K562 (cell line): ENCODE data around the gene ITPR2. TPM values are rescaled to one million over a fixed set of nuclear protein-coding genes. Genes with fewer than 3 reads are reported as not detected.

Source experiments
- ATAC-seq: fragments of 200-7000 bp; cut with Tn5 transposase; 3 replicates; pipeline ENCODE4 v1.9.1; 2020; ENCODE audit warnings: moderate library complexity
- BruUV-seq: library from RNA; stranded (reverse); fragments of 400-500 nt; replicated peaks from 2 replicates; lab custom pipeline; 2021; lab: Mats Ljungman, UMichigan
- CTCF ChIA-PET: fragments of 300-600 bp; formaldehyde crosslinking; extraction: SDS; loops from one replicate; lab custom pipeline; 2021; ENCODE audit warnings: low intra/inter-chr PET ratio; lab: Yijun Ruan, JAX
- POLR2A ChIA-PET: fragments of 300-600, 350-650 bp; sonication (Branson Sonifier 250); formaldehyde crosslinking; extraction: SDS; loops from one replicate; lab custom pipeline; 2021; ENCODE audit warnings: antibody characterized with exemption, inconsistent platforms; lab: Yijun Ruan, JAX
- DNase-seq, 4 experiments: peaks; one replicate each; pipeline versions ENCODE4 v3.0.0 to v3.0.0-alpha.2; 2011 to 2018; ENCODE audit warnings: low spot score in 3 of 4, mixed read lengths in 3 of 4; ENCODE audit errors: extremely low read depth in 1 of 4
- FAIRE-seq: peaks from 2 replicates; lab custom pipeline; 2011; peaks lifted over from hg19 to GRCh38; lab: Jason Lieb, UNC
- H2AFZ ChIP-seq: 2 replicates; pipeline ENCODE4 v1.6.0; 2011; ENCODE audit warnings: low read depth, low read length, control low read depth, inconsistent platforms
- H3K27ac ChIP-seq: fragments of 200-600 bp; 3 replicates; pipeline ENCODE4 v1.8.0; 2011; ENCODE audit warnings: low read depth, mild to moderate bottlenecking, control low read depth, inconsistent platforms, low read length, moderate library complexity, mixed read lengths; ENCODE audit errors: extremely low read depth
- H3K27me3 ChIP-seq, 2 experiments: fragments of 300-600 bp in 1 of 2; 2 replicates in 1 of 2; 3 replicates in 1 of 2; pipeline versions ENCODE4 v1.6.0 to v1.8.0; 2011; ENCODE audit warnings: inconsistent platforms in 2 of 2, low read length in 2 of 2, mild to moderate bottlenecking in 1 of 2, mixed read lengths in 1 of 2, moderate library complexity in 1 of 2; ENCODE audit not compliant: control insufficient read depth in 2 of 2, insufficient read depth in 2 of 2
- H3K36me3 ChIP-seq: fragments of 300-600 bp; 3 replicates; pipeline ENCODE4 v1.8.0; 2011; ENCODE audit warnings: mild to moderate bottlenecking, low read length, inconsistent platforms; ENCODE audit not compliant: control insufficient read depth, insufficient read depth
- H3K4me1 ChIP-seq, 2 experiments: fragments of 200-600 bp in 1 of 2; replicated peaks in 1 of 2; 2 replicates in 1 of 2; 3 replicates in 1 of 2; pipeline versions ENCODE4 v1.5.1 to v1.8.0; 2011; ENCODE audit warnings: inconsistent platforms in 2 of 2, low read length in 2 of 2, mild to moderate bottlenecking in 1 of 2, mixed read lengths in 1 of 2, moderate library complexity in 1 of 2; ENCODE audit not compliant: control insufficient read depth in 2 of 2, insufficient read depth in 2 of 2
- H3K4me2 ChIP-seq: 2 replicates; pipeline ENCODE4 v1.6.1; 2011; ENCODE audit warnings: low read length, control low read depth, inconsistent platforms, mixed read lengths; ENCODE audit not compliant: insufficient read depth
- H3K4me3 ChIP-seq: fragments of 200-600 bp; sonication (generic), shearing (Covaris generic); 2 replicates; pipeline ENCODE4 v1.5.1; 2016; ENCODE audit warnings: control low read depth, inconsistent platforms
- H3K79me2 ChIP-seq: fragments of 200-600 bp; 3 replicates; pipeline ENCODE4 v1.8.0; 2011; ENCODE audit warnings: low read length, inconsistent platforms; ENCODE audit not compliant: control insufficient read depth, insufficient read depth
- H3K9ac ChIP-seq, 2 experiments: 2 replicates each; pipeline versions ENCODE4 v1.6.0 to v1.6.1; 2011; ENCODE audit warnings: low read depth in 2 of 2, low read length in 2 of 2, control low read depth in 1 of 2, inconsistent platforms in 1 of 2, mild to moderate bottlenecking in 1 of 2, mixed read lengths in 1 of 2; ENCODE audit not compliant: insufficient read depth in 1 of 2
- H3K9me1 ChIP-seq: one replicate; pipeline ENCODE4 v1.6.0; 2011; ENCODE audit warnings: inconsistent platforms, mild to moderate bottlenecking, low read length, moderate library complexity; ENCODE audit not compliant: control insufficient read depth, insufficient read depth
- H3K9me3 ChIP-seq: replicated peaks from 2 replicates; pipeline ENCODE4 v1.5.1; 2011; ENCODE audit warnings: low read depth, low read length, inconsistent platforms; ENCODE audit not compliant: control insufficient read depth, insufficient read depth
- H4K20me1 ChIP-seq: replicated peaks from 2 replicates; pipeline ENCODE4 v1.6.1; 2011; ENCODE audit warnings: low read length, inconsistent platforms, mixed read lengths; ENCODE audit not compliant: control insufficient read depth, insufficient read depth
- CTCF ChIP-seq, 3 experiments: IDR thresholded peaks in 2 of 3; conservative IDR thresholded peaks in 1 of 3; 2 replicates each; pipeline ENCODE4 v1.5.1; 2011 to 2012; ENCODE audit warnings: low read length in 3 of 3, mild to moderate bottlenecking in 3 of 3, control low read depth in 2 of 3, improper control_type of control experiment in 1 of 3, inconsistent platforms in 1 of 3, low read depth in 1 of 3, mixed read lengths in 1 of 3, moderate library complexity in 1 of 3; ENCODE audit not compliant: insufficient read depth in 2 of 3
- DPF2 ChIP-seq: fragments of 450-650 bp; IDR thresholded peaks from 2 replicates; pipeline ENCODE4 v1.6.1; 2016
- GABPA ChIP-seq: fragments of 200-800 bp; sonication (Bioruptor generic); conservative IDR thresholded peaks from 2 replicates; pipeline ENCODE4 v1.6.1; 2016; ENCODE audit warnings: low read depth, missing genetic modification characterization, missing compliant biosample characterization
- JUND ChIP-seq, 2 experiments: IDR thresholded peaks; 2 replicates in 1 of 2; 3 replicates in 1 of 2; pipeline ENCODE4 v1.6.1; 2011; ENCODE audit warnings: borderline replicate concordance in 2 of 2, low read depth in 2 of 2, low read length in 2 of 2, improper control_type of control experiment in 1 of 2, missing biosample characterization in 1 of 2, missing genetic modification characterization in 1 of 2, missing genetic modification reagents in 1 of 2
- MNT ChIP-seq, 2 experiments: fragments of 450-650 bp; conservative IDR thresholded peaks; 2 replicates each; pipeline ENCODE4 v1.6.1; 2017; ENCODE audit warnings: mild to moderate bottlenecking in 2 of 2, moderate library complexity in 2 of 2
- RBBP5 ChIP-seq: fragments of 200-600 bp; sonication (generic); IDR thresholded peaks from 2 replicates; pipeline ENCODE4 v1.6.1; 2012; ENCODE audit warnings: borderline replicate concordance, mild to moderate bottlenecking, low read length, control low read depth, inconsistent platforms; ENCODE audit not compliant: insufficient read depth, poor library complexity, severe bottlenecking
- ZNF561 ChIP-seq: fragments of 450-650 bp; formaldehyde crosslinking; conservative IDR thresholded peaks from 2 replicates; pipeline ENCODE4 v1.4.0; 2020; ENCODE audit warnings: mild to moderate bottlenecking, moderate library complexity
- WGBS: fragments of 100-300 bp; shearing (Covaris generic); methylation state at CpG from one replicate; pipeline ENCODE4 v1.1.6; 2016; ENCODE audit warnings: low coverage, mixed read lengths; ENCODE audit not compliant: insufficient coverage; ENCODE audit errors: missing lambda C conversion rate; 5-methylcytosine and 5-hydroxymethylcytosine counted together
- in situ Hi-C: fragments of 300-500 bp; cut with MboI; formaldehyde crosslinking; loops from 4 replicates; pipeline ENCODE4 v1.15.0; 2018; ENCODE audit warnings: inconsistent platforms, mixed read lengths
- intact Hi-C: fragments of 100-400 bp; cut with micrococcal nuclease; formaldehyde crosslinking; loops from 2 replicates; pipeline ENCODE4 v1.14.2; 2022
- polyA plus RNA-seq, 8 experiments: library from polyadenylated mRNA; depleted of rRNA in 4 of 8; stranded (reverse) in 5 of 8; unstranded in 3 of 8; fragments of >200 nt; fragmentation: Nextera tagmentation in 2 of 8; fragmentation: Illumina TruSeq in 1 of 8; extraction: Ambion mirVana in 2 of 8; extraction: Trizol in 1 of 8; gene quantifications; 2 replicates each; pipeline versions ENCODE4 v1.2.1 to v1.2.3, GENCODE V29; 2011 to 2014; ENCODE audit warnings: inconsistent platforms in 1 of 8, missing spikeins in 1 of 8
- total RNA-seq, 7 experiments: library from RNA; depleted of rRNA in 6 of 7; stranded (reverse); fragments of >200 nt in 6 of 7; fragmentation: Illumina TruSeq in 2 of 7; extraction: Trizol in 2 of 7; gene quantifications; 2 replicates each; pipeline versions ENCODE4 v1.2.1 to v1.2.3, GENCODE V29; 2011 to 2021; ENCODE audit warnings: low replicate concordance in 1 of 7
- TF ChIP-seq, protein P1 (sequence below), 2 experiments: fragments of 450-650 bp in 1 of 2; sonication (generic) in 1 of 2; formaldehyde crosslinking in 1 of 2; IDR thresholded peaks in 1 of 2; conservative IDR thresholded peaks in 1 of 2; 2 replicates each; pipeline versions ENCODE4 v1.6.1 to v1.8.1; 2016 to 2023; ENCODE audit warnings: mild to moderate bottlenecking in 2 of 2, moderate library complexity in 2 of 2, inconsistent platforms in 1 of 2, missing genetic modification reagents in 1 of 2

Gene ITPR2
- total and polyA plus RNA-seq, 9 of the 15 experiments (the other 6 are each of a cell fraction or from before 2014, with no cell fraction given), result 0.21 to 3.3 (median 0.95) TPM

DNA sequence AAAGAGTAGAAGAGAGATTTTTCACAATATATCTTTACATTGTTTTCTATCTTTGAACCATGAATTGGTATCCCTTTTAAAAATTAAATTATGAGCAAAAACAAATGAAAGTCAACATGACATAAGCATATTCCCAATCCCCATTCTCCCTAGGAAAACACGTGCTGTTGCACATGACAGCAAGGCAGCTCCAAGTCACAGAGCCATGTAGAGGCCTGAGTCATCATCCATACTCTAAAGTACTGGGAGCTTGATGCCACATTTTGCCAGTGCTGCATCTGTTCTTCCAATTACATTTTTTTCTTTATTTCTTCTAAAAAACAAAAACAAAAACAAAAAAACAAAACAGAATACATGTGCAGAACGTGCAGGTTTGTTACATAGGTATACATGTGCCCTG, 115.2 kb downstream of the ITPR2 start (continued):
- TF ChIP-seq, protein P1, sequence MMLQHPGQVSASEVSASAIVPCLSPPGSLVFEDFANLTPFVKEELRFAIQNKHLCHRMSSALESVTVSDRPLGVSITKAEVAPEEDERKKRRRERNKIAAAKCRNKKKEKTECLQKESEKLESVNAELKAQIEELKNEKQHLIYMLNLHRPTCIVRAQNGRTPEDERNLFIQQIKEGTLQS (IDR thresholded peaks at IDR 0.05), result no peak
- TF ChIP-seq, protein P1 (CRISPR knock-in tag; conservative IDR thresholded peaks at IDR 0.05), result no peak

DNA sequence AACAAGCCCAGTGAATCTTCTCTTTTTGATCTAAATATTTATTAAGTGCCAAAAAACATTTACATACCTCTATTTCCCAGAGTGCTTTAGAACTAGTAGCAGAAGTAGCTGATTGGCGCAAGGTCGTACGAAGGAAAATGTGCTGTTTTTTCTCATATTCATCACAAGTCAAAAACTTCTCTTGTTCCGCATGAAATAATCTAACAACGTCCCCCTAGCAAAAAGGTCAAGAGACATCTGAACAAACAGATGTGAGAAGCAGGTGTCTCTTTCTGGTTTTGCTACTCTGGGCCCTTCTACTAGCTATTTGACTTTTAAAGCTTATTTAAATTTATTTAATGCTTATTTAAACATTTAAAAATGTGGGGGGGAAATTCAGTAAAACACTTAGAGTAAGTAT, 117.8 kb downstream of the ITPR2 start:
- ATAC-seq (no peak), FAIRE-seq (no peak), DNase-seq (no peak)
- no peak overlapping the region for H3K9ac ChIP-seq
- H4K20me1 ChIP-seq, result no peaks in the 10 kb centered on the region
- H3K4me3 ChIP-seq, result no peak overlapping the region
- H3K9me1 ChIP-seq, result no peaks in the 10 kb centered on the region
- H3K4me2 ChIP-seq, result no peak overlapping the region
- H3K9me3 ChIP-seq, result no peaks in the 10 kb centered on the region
- ChIA-PET POLR2A (no interaction called here), CTCF (no interaction called here)
- no TSS peak for BruUV-seq
- no peaks in the 10 kb centered on the region for H3K4me1 ChIP-seq
- TF ChIP-seq CTCF (IDR thresholded peaks at IDR 0.05 in 2 of 3, conservative IDR thresholded peaks at IDR 0.05 in 1 of 3; ENCODE audit: insufficient read depth in 2 of 3, low read depth in 1 of 3, low read length in 3 of 3), result no peak
- TF ChIP-seq DPF2, result no peak
- no peak for TF ChIP-seq JUND (IDR thresholded peaks at IDR 0.05; ENCODE audit: borderline replicate concordance, low read depth, low read length)
- no peak for TF ChIP-seq JUND (tag; IDR thresholded peaks at IDR 0.05; ENCODE audit: borderline replicate concordance, low read depth, low read length)
- TF ChIP-seq RBBP5, result no peak
- no peak for TF ChIP-seq ZNF561 (CRISPR knock-in tag)
- no peak for TF ChIP-seq GABPA (tag)
- TF ChIP-seq MNT (conservative IDR thresholded peaks at IDR 0.05), result no peak
- no peaks in the 10 kb centered on the region for H3K36me3 ChIP-seq
- no peak overlapping the region for H2AFZ ChIP-seq
- intact Hi-C loops, result no loop called here
- H3K27ac ChIP-seq, result no peak overlapping the region
- H3K27me3 ChIP-seq, result no peaks in the 10 kb centered on the region; a peak in 1 of 5 replicates
- no peaks in the 10 kb centered on the region for H3K79me2 ChIP-seq
- in situ Hi-C loops, result no loop called here
- WGBS, result 48% methylated on average over 5 of the region's 5 CpGs
